ENCODE data around the gene TMPRSS13. TPM values are rescaled to one million over a fixed set of nuclear protein-coding genes. Genes with fewer than 3 reads are reported as not detected.

TMPRSS13 gene
- total RNA-seq, 1 donor from 2014 or later = not detected

GRCh38 chr11:117887431-117888138 lies 41.6 kb downstream of the TMPRSS13 start:
- no peaks in the 10 kb centered on the region for H3K36me3 ChIP-seq
- DNase-seq (ENCODE audit: low spot score in 2 of 2) = no peak
- no peak overlapping the region for H3K4me3 ChIP-seq
- no peaks in the 10 kb centered on the region for H3K9me3 ChIP-seq
- H3K27me3 ChIP-seq = no peaks in the 10 kb centered on the region
- no peak overlapping the region for H3K27ac ChIP-seq
- no peaks in the 10 kb centered on the region for H3K4me1 ChIP-seq
- intact Hi-C loops (cut with DNase I) = no loop called here
- no peak for TF ChIP-seq CTCF (IDR thresholded peaks at IDR 0.05)

- Histone ChIP-seq H3K4me1 (no peaks in the 10 kb centered on the region), H3K27ac (peak overlapping the region in 1 of 2 donors; percentile 34), H3K9me3 (no peaks in the 10 kb centered on the region), H3K36me3 (no peaks in the 10 kb centered on the region), H3K4me3 (no peak overlapping the region), H3K27me3 (no peaks in the 10 kb centered on the region)
- no peak for DNase-seq (ENCODE audit: low spot score in 2 of 2)
- intact Hi-C loops (cut with DNase I) = no loop called here
- no peak for TF ChIP-seq CTCF (IDR thresholded peaks at IDR 0.05)
These were observed 43.4 kb downstream of the TMPRSS13 start for GRCh38 chr11:117885777-117886176.

GRCh38 chr11:117884994-117885393 lies 44.2 kb downstream of the TMPRSS13 start:
- H3K9me3 ChIP-seq = no peaks in the 10 kb centered on the region
- no peak for DNase-seq (ENCODE audit: low spot score in 2 of 2)
- no peaks in the 10 kb centered on the region for H3K4me1 ChIP-seq
- no peaks in the 10 kb centered on the region for H3K27me3 ChIP-seq
- no peak overlapping the region for H3K27ac ChIP-seq
- H3K36me3 ChIP-seq = no peaks in the 10 kb centered on the region
- intact Hi-C loops (cut with DNase I) = no loop called here
- no peak overlapping the region for H3K4me3 ChIP-seq
- TF ChIP-seq CTCF (IDR thresholded peaks at IDR 0.05) = no peak

- no peaks in the 10 kb centered on the region for H3K36me3 ChIP-seq
- no peaks in the 10 kb centered on the region for H3K27me3 ChIP-seq
- intact Hi-C loops (cut with DNase I) = no loop called here
- H3K27ac ChIP-seq = no peak overlapping the region
- TF ChIP-seq CTCF (IDR thresholded peaks at IDR 0.05) = no peak
- H3K4me1 ChIP-seq = no peaks in the 10 kb centered on the region
- H3K4me3 ChIP-seq = no peak overlapping the region
- DNase-seq (ENCODE audit: low spot score in 2 of 2) = no peak
- no peaks in the 10 kb centered on the region for H3K9me3 ChIP-seq
These were observed 46.1 kb downstream of the TMPRSS13 start for GRCh38 chr11:117883063-117883462.

- no peaks in the 10 kb centered on the region for H3K4me1 ChIP-seq
- H3K27me3 ChIP-seq = no peaks in the 10 kb centered on the region
- no peak for DNase-seq (ENCODE audit: low spot score in 2 of 2)
- intact Hi-C loops (cut with DNase I) = no loop called here
- no peak overlapping the region for H3K4me3 ChIP-seq
- H3K9me3 ChIP-seq = no peaks in the 10 kb centered on the region
- no peak for TF ChIP-seq CTCF (IDR thresholded peaks at IDR 0.05)
- H3K27ac ChIP-seq = no peak overlapping the region
- H3K36me3 ChIP-seq = no peaks in the 10 kb centered on the region
These were observed 46.8 kb downstream of the TMPRSS13 start for GRCh38 chr11:117882311-117882905.
